Measurements from ENCODE around the gene SEC14L5. TPM values are rescaled to one million over a fixed set of nuclear protein-coding genes. Genes with fewer than 3 reads are reported as not detected.

SEC14L5 gene
- total and polyA plus RNA-seq, 2 of the 4 experiments (the other 2 are of a cell fraction): 0.07 TPM; not detected in 1

GRCh38 chr16:4933433-4933832 lies 24.7 kb upstream of the SEC14L5 start:
- H3K14ac ChIP-seq (replicated peaks; ENCODE audit: low read depth, low read length): no peak overlapping the region
- in situ Hi-C loops (cut with MboI; ENCODE audit: low sequenced_read_pairs) (no loop called here), dilution Hi-C loops (cut with HindIII; ENCODE audit: low sequenced_read_pairs, unreplicated experiment) (no loop called here), intact Hi-C loops (cut with micrococcal nuclease) (no loop called here)
- no peak overlapping the region for H4K91ac ChIP-seq (ENCODE audit: insufficient read depth, low read depth, low read length)
- no peak overlapping the region for H2AFZ ChIP-seq (replicated peaks; ENCODE audit: low read length, poor library complexity)
- no peak overlapping the region for H3K4me3 ChIP-seq (ENCODE audit: insufficient read depth, low read depth, low read length)
- H3K9ac ChIP-seq (ENCODE audit: low read depth, low read length): no peak overlapping the region
- DNase-seq (no peak), ATAC-seq (ENCODE audit: low read depth) (no peak)
- H3K4ac ChIP-seq (ENCODE audit: low read depth, low read length): no peak overlapping the region
- H2AK9ac ChIP-seq (replicated peaks; ENCODE audit: low read depth, low read length, poor library complexity): no peak overlapping the region
- H2BK120ac ChIP-seq (ENCODE audit: low read depth, low read length): no peak overlapping the region
- peaks cover 3% of the 10 kb centered on the region; the same call in 1 of the 2 replicates for H3K4me1 ChIP-seq (ENCODE audit: control insufficient read depth, insufficient read depth, low read length)
- no peak overlapping the region for H2BK20ac ChIP-seq (ENCODE audit: low read depth, low read length)
- TF ChIP-seq NFE2L2 (IDR thresholded peaks at IDR 0.05; ENCODE audit: low read depth, low read length) (no peak), CEBPB (IDR thresholded peaks at IDR 0.05; ENCODE audit: low read depth, low read length) (no peak), MXI1 (IDR thresholded peaks at IDR 0.05; ENCODE audit: borderline replicate concordance, low read depth, low read length) (no peak), CHD1 (IDR thresholded peaks at IDR 0.05; ENCODE audit: low read depth, low read length) (no peak), RFX5 (IDR thresholded peaks at IDR 0.05; ENCODE audit: low read depth, low read length) (no peak), BHLHE40 (IDR thresholded peaks at IDR 0.05; ENCODE audit: low read depth, low read length) (no peak), SMC3 (IDR thresholded peaks at IDR 0.05; ENCODE audit: low read depth, low read length) (no peak), MAZ (IDR thresholded peaks at IDR 0.05; ENCODE audit: borderline replicate concordance, low read depth, low read length) (no peak), RCOR1 (IDR thresholded peaks at IDR 0.05; ENCODE audit: insufficient replicate concordance, low read length) (no peak), CTCF (conservative IDR thresholded peaks at IDR 0.05; ENCODE audit: low read depth, low read length) (no peak), FOS (IDR thresholded peaks at IDR 0.05; ENCODE audit: low read depth, low read length) (no peak), RAD21 (IDR thresholded peaks at IDR 0.05; ENCODE audit: low read length) (no peak)
- no peak overlapping the region for H2BK15ac ChIP-seq (ENCODE audit: low read depth, low read length)
- H2AK5ac ChIP-seq (ENCODE audit: low read depth, low read length): no peak overlapping the region; the same call in 1 of the 2 replicates
- 51% methylated on average over 3 of the region's 8 CpGs; no CpG with 5 or more reads in 1 of the 2 experiments for WGBS, 2 experiments (ENCODE audit: extremely low coverage in 2 of 2, insufficient read length in 1 of 2)
- H3K4me2 ChIP-seq (ENCODE audit: low read depth, low read length): no peak overlapping the region
- H3K27me3 ChIP-seq (ENCODE audit: control insufficient read depth, insufficient read depth, low read length): peaks cover 58% of the 10 kb centered on the region
- ChIA-PET POLR2A (ENCODE audit: unreplicated experiment) (no interaction called here), CTCF (no interaction called here)
- H3K27ac ChIP-seq (ENCODE audit: insufficient read depth, low read length): no peak overlapping the region
- H3K79me1 ChIP-seq (ENCODE audit: low read depth in 1 of 2, low read length in 2 of 2): no peaks in the 10 kb centered on the region
- no peaks in the 10 kb centered on the region for H3K36me3 ChIP-seq (ENCODE audit: control insufficient read depth, insufficient read depth, low read length)
- H2BK5ac ChIP-seq (ENCODE audit: low read depth, low read length, poor library complexity, severe bottlenecking): no peak overlapping the region
- H3K9me1 ChIP-seq (ENCODE audit: insufficient read depth, low read length): no peaks in the 10 kb centered on the region
- H4K20me1 ChIP-seq (ENCODE audit: insufficient read depth, low read length): no peaks in the 10 kb centered on the region
- no peak overlapping the region for H4K8ac ChIP-seq (ENCODE audit: low read depth in 2 of 2, low read length in 2 of 2)
- no peaks in the 10 kb centered on the region; the same call in 1 of the 2 replicates for H3K9me3 ChIP-seq (ENCODE audit: control insufficient read depth, insufficient read depth, low read length)
- BruUV-seq (replicated peaks): no TSS peak
- no peak overlapping the region for H4K5ac ChIP-seq (ENCODE audit: low read depth, low read length)
- H3K23ac ChIP-seq (ENCODE audit: low read depth, low read length): no peak overlapping the region
- no peak overlapping the region for H3K56ac ChIP-seq (ENCODE audit: extremely low read depth, insufficient read depth, low read length)
- no peak overlapping the region for H3K18ac ChIP-seq (ENCODE audit: low read depth, low read length)
